GM12878 (cell line): ENCODE data around the gene DNAJC22. TPM values are rescaled to one million over a fixed set of nuclear protein-coding genes. Genes with fewer than 3 reads are reported as not detected.
A peak's percentile ranks its signal among the peaks of the same experiment; 100 is the strongest.

Source experiments
- ATAC-seq: fragments of 200-7000 bp; cut with Tn5 transposase; 3 replicates; pipeline ENCODE4 v1.9.1; 2020; ENCODE audit warnings: mild to moderate bottlenecking, moderate library complexity
- BruUV-seq: library from RNA; stranded (reverse); fragments of 400-500 nt; replicated peaks from 2 replicates; lab custom pipeline; 2021; lab: Mats Ljungman, UMichigan
- CTCF ChIA-PET: fragments of 300-600 bp; sonication (Branson Sonifier 250); formaldehyde crosslinking; extraction: SDS; loops from one replicate; lab custom pipeline; 2021; ENCODE audit warnings: inconsistent platforms; lab: Yijun Ruan, JAX
- POLR2A ChIA-PET: fragments of 350-600 bp; formaldehyde crosslinking; extraction: SDS; loops from one replicate; lab custom pipeline; 2021; ENCODE audit warnings: inconsistent platforms; lab: Charles Lee
- RAD21 ChIA-PET: fragments of 300-600 bp; sonication (Branson Sonifier 250); formaldehyde crosslinking; loops from one replicate; lab custom pipeline; 2023; ENCODE audit warnings: antibody characterized with exemption; ENCODE audit not compliant: unreplicated experiment; lab: Charles Lee
- SMC1A ChIA-PET: fragments of 300-600 bp; sonication (Branson Sonifier 250); formaldehyde crosslinking; loops from one replicate; lab custom pipeline; 2023; ENCODE audit not compliant: unreplicated experiment, uncharacterized antibody; lab: Charles Lee
- DNase-seq: peaks from one replicate; pipeline ENCODE4 v3.0.0-alpha.2; 2011; ENCODE audit warnings: low read depth, low spot score
- FAIRE-seq: peaks from 3 replicates; lab custom pipeline; 2011; peaks lifted over from hg19 to GRCh38; lab: Jason Lieb, UNC
- H2AFZ ChIP-seq: 2 replicates; pipeline ENCODE4 v1.6.0; 2011; ENCODE audit warnings: low read depth, low read length, control low read depth; ENCODE audit not compliant: control insufficient read depth
- H3K27ac ChIP-seq: 2 replicates; pipeline ENCODE4 v1.5.1; 2011; ENCODE audit warnings: control low read depth; ENCODE audit not compliant: control insufficient read depth, insufficient read depth
- H3K27me3 ChIP-seq, 2 experiments: replicated peaks in 1 of 2; 2 replicates each; pipeline versions ENCODE4 v1.6.0 to v1.6.1; 2011; ENCODE audit warnings: low read length in 1 of 2; ENCODE audit not compliant: control insufficient read depth in 2 of 2, insufficient read depth in 2 of 2
- H3K36me3 ChIP-seq, 2 experiments: 2 replicates each; pipeline ENCODE4 v1.5.1; 2011; ENCODE audit warnings: low read length in 1 of 2; ENCODE audit not compliant: control insufficient read depth in 2 of 2, insufficient read depth in 2 of 2
- H3K4me1 ChIP-seq: 2 replicates; pipeline ENCODE4 v1.6.1; 2011; ENCODE audit warnings: mild to moderate bottlenecking, low read length, moderate library complexity, mixed read lengths; ENCODE audit not compliant: control insufficient read depth, insufficient read depth
- H3K4me2 ChIP-seq: 2 replicates; pipeline ENCODE4 v1.6.0; 2011; ENCODE audit warnings: control low read depth; ENCODE audit not compliant: control insufficient read depth, insufficient read depth
- H3K4me3 ChIP-seq: fragments of 200-600 bp; sonication (generic); 2 replicates; pipeline ENCODE4 v1.5.1; 2016
- H3K79me2 ChIP-seq: 2 replicates; pipeline ENCODE4 v1.6.0; 2011; ENCODE audit warnings: low read length; ENCODE audit not compliant: control insufficient read depth, insufficient read depth
- H3K9ac ChIP-seq: 2 replicates; pipeline ENCODE4 v1.8.0; 2011; ENCODE audit warnings: low read length, control low read depth, mixed read lengths; ENCODE audit not compliant: control insufficient read depth, insufficient read depth
- H3K9me3 ChIP-seq: replicated peaks from 3 replicates; pipeline ENCODE4 v1.5.1; 2011; ENCODE audit warnings: mild to moderate bottlenecking, low read length; ENCODE audit not compliant: control insufficient read depth, insufficient read depth
- H4K20me1 ChIP-seq: 2 replicates; pipeline ENCODE4 v1.6.0; 2011; ENCODE audit not compliant: control insufficient read depth, insufficient read depth
- BACH1 ChIP-seq: fragments of 450-650 bp; IDR thresholded peaks from 2 replicates; pipeline ENCODE4 v1.6.1; 2017; ENCODE audit warnings: mild to moderate bottlenecking, borderline replicate concordance
- BHLHE40 ChIP-seq, 2 experiments: fragments of 450-650 bp in 1 of 2; IDR thresholded peaks; 2 replicates each; pipeline ENCODE4 v1.6.1; 2011 to 2017; ENCODE audit warnings: low read depth in 2 of 2, borderline replicate concordance in 1 of 2, improper control_type of control experiment in 1 of 2, low read length in 1 of 2, mild to moderate bottlenecking in 1 of 2
- CHD2 ChIP-seq: IDR thresholded peaks from 2 replicates; pipeline ENCODE4 v1.6.1; 2011; ENCODE audit warnings: low read depth, low read length, improper control_type of control experiment, borderline replicate concordance
- FOXM1 ChIP-seq: IDR thresholded peaks from 2 replicates; pipeline ENCODE4 v1.6.1; 2012; ENCODE audit warnings: low read depth, mild to moderate bottlenecking, inconsistent platforms, low read length, moderate library complexity
- HDAC2 ChIP-seq: fragments of 200-600 bp; sonication (generic); IDR thresholded peaks from 2 replicates; pipeline ENCODE4 v1.6.1; 2017
- NBN ChIP-seq: fragments of 450-650 bp; IDR thresholded peaks from 2 replicates; pipeline ENCODE4 v1.6.1; 2016
- SRF ChIP-seq, 2 experiments: IDR thresholded peaks; 2 replicates each; pipeline ENCODE4 v1.6.1; 2011; ENCODE audit warnings: low read depth in 2 of 2, low read length in 2 of 2, mild to moderate bottlenecking in 1 of 2, moderate library complexity in 1 of 2
- ZBED1 ChIP-seq: IDR thresholded peaks from 2 replicates; pipeline ENCODE4 v1.6.1; 2016; ENCODE audit warnings: borderline replicate concordance
- WGBS: methylation state at CpG from one replicate; pipeline ENCODE4 v1.1.6; 2016; ENCODE audit warnings: low lambda C conversion rate; ENCODE audit not compliant: insufficient replicate concordance, insufficient coverage; ENCODE audit errors: missing lambda C conversion rate; 5-methylcytosine and 5-hydroxymethylcytosine counted together
- in situ Hi-C: fragments of 300-500 bp; cut with MboI; formaldehyde crosslinking; loops from 9 replicates; pipeline ENCODE4 v1.14.3; 2018; ENCODE audit warnings: mixed read lengths
- intact Hi-C: fragments of 100-400 bp; cut with micrococcal nuclease; formaldehyde crosslinking; loops from one replicate; pipeline ENCODE4 v1.14.2; 2022; ENCODE audit not compliant: unreplicated experiment
- polyA plus RNA-seq, 11 experiments: library from polyadenylated mRNA; depleted of rRNA in 4 of 11; unstranded in 6 of 11; stranded (reverse) in 5 of 11; fragments of >200 nt; fragmentation: Nextera tagmentation in 4 of 11; fragmentation: Illumina TruSeq in 1 of 11; extraction: Ambion mirVana in 4 of 11; extraction: Trizol in 1 of 11; gene quantifications; 1 replicate in 1 of 11; 2 replicates in 10 of 11; pipeline versions ENCODE4 v1.2.1 to v1.2.3, GENCODE V29; 2011 to 2016; ENCODE audit warnings: inconsistent platforms in 2 of 11, missing spikeins in 2 of 11, low read depth in 1 of 11
- total RNA-seq, 4 experiments: library from RNA; depleted of rRNA in 3 of 4; stranded (reverse); fragments of >200 nt in 3 of 4; fragmentation: Illumina TruSeq in 1 of 4; extraction: Trizol in 1 of 4; gene quantifications; 2 replicates each; pipeline versions ENCODE4 v1.2.1 to v1.2.3, GENCODE V29; 2013 to 2021
- TF ChIP-seq, protein P1 (sequence below): IDR thresholded peaks from 2 replicates; pipeline ENCODE4 v1.6.1; 2012; ENCODE audit warnings: low read depth, low read length, improper control_type of control experiment
- TF ChIP-seq, protein P2 (sequence below): fragments of 450-650 bp; formaldehyde crosslinking; IDR thresholded peaks from 2 replicates; pipeline ENCODE4 v1.4.0; 2022; ENCODE audit warnings: mild to moderate bottlenecking, moderate library complexity
- TF ChIP-seq, protein P3 (sequence below): IDR thresholded peaks from 2 replicates; pipeline ENCODE4 v1.6.1; 2011; ENCODE audit warnings: low read depth, mild to moderate bottlenecking, low read length, moderate library complexity, borderline replicate concordance; ENCODE audit errors: extremely low read depth
- TF ChIP-seq, protein P4 (sequence below): fragments of 450-650 bp; formaldehyde crosslinking; IDR thresholded peaks from 2 replicates; pipeline ENCODE4 v1.4.0; 2020; ENCODE audit warnings: mild to moderate bottlenecking, moderate library complexity

DNAJC22 gene
- total and polyA plus RNA-seq, 10 of the 15 experiments (the other 5 are each of a cell fraction or from before 2014, with no cell fraction given), result 0.06 to 0.61 (median 0.13) TPM; not detected in 3

DNA sequence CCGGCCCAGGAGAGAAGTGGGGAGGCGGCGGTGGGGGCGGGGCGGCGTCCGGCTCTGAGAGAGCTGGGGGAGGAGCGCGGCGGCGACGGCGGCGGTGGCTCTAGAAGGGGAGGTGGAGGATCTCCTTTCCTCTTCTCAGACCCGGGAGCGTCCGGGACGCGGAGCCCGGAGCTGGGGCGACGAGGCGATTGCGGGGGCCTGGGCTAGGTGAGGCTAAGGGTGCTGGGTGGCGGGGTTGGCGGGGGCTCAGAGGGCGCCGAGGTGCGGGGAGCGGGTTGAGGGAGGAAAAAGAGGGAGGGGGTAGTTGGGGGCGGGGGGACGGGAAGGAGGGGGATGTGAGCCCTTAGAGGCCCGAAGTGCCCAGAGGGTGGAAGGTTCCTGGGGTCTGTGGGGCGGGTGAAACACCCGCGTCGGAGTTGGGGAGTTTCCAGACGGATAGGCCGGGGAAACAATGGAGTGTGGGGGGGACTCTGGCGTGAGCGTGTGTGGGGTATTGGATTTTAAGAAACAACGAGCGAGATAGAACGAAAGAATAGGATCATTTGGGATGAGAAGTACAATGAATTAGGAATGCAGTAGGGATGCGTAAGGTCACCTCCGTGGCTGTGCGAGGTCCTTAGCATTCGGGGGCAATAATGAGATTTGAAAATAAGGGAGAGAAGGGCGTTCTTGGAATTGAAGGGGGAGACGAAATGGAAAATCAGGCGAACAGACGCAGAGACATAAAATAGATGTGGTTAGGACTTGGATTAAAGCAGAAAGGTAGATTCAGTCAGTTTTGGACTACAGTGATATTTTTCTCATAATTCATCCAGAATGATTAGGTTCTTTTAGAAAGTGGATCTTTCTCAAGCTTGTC, 20.9 kb downstream of the DNAJC22 start, which contains the start of gene SPATS2:
TSS of gene SPATS2 (plus strand) at position 82 of the 859 bp plus-strand sequence. CDS start 93,551 bp downstream, outside the sequence.
- ATAC-seq, result peak; percentile 12
- H4K20me1 ChIP-seq, result no peaks in the 10 kb centered on the region
- no peaks in the 10 kb centered on the region for H3K27me3 ChIP-seq
- peak within 1 kb of the TSS; percentile 97 for H3K27ac ChIP-seq
- CTCF ChIA-PET, result interaction anchor here (0.6 to 18.7 kb wide), 19 partner anchors 8 to 382 kb away, joined by 3 to 712 read pairs (median 3); partner anchors contain the start of gene DNAJC22
- H3K4me3 ChIP-seq, result peak within 1 kb of the TSS; percentile 89
- peak within 1 kb of the TSS; percentile 97 for H3K4me2 ChIP-seq
- H2AFZ ChIP-seq, result peak within 1 kb of the TSS; percentile 96
- SMC1A ChIA-PET, result interaction anchor here (1.0 to 25.7 kb wide), 7 partner anchors 8 to 146 kb away, joined by 3 to 740 read pairs (median 6); no protein-coding TSS in a partner anchor
- H3K9me3 ChIP-seq, result no peaks in the 10 kb centered on the region
- DNase-seq, result no peak
- peak; percentile 31 for FAIRE-seq
- peak within 1 kb of the TSS; percentile 97 for H3K9ac ChIP-seq
- RAD21 ChIA-PET, result interaction anchor here (0.7 to 5.5 kb wide), 29 partner anchors 8 to 337 kb away, joined by 3 to 33 read pairs (median 4); partner anchors contain the start of genes TROAP and TUBA1B
- in situ Hi-C loops, result no loop called here
- TSS peak; percentile 69 for BruUV-seq
- intact Hi-C loops, result loop anchor here (2.0 to 5.0 kb wide), 3 partner anchors 61 to 340 kb away; partner anchors contain the start of gene FMNL3
- H3K36me3 ChIP-seq, result peaks cover 0 to 5% of the 10 kb centered on the region in 2 experiments; a peak in 1 of 4 replicates
- H3K79me2 ChIP-seq, result peaks cover 67% of the 10 kb centered on the region
- 1% methylated on average over 33 of the region's 52 CpGs for WGBS
- H3K4me1 ChIP-seq, result peaks cover 16% of the 10 kb centered on the region
- POLR2A ChIA-PET, result interaction anchor here (0.6 to 3.3 kb wide), 23 partner anchors 9 to 1262 kb away, joined by 3 to 30 read pairs (median 4); partner anchors contain the start of genes DNAJC22, PRPF40B, TMBIM6 and TROAP
- TF ChIP-seq, protein P1, sequence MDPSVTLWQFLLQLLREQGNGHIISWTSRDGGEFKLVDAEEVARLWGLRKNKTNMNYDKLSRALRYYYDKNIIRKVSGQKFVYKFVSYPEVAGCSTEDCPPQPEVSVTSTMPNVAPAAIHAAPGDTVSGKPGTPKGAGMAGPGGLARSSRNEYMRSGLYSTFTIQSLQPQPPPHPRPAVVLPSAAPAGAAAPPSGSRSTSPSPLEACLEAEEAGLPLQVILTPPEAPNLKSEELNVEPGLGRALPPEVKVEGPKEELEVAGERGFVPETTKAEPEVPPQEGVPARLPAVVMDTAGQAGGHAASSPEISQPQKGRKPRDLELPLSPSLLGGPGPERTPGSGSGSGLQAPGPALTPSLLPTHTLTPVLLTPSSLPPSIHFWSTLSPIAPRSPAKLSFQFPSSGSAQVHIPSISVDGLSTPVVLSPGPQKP, result no peak
- TF ChIP-seq, protein P2, sequence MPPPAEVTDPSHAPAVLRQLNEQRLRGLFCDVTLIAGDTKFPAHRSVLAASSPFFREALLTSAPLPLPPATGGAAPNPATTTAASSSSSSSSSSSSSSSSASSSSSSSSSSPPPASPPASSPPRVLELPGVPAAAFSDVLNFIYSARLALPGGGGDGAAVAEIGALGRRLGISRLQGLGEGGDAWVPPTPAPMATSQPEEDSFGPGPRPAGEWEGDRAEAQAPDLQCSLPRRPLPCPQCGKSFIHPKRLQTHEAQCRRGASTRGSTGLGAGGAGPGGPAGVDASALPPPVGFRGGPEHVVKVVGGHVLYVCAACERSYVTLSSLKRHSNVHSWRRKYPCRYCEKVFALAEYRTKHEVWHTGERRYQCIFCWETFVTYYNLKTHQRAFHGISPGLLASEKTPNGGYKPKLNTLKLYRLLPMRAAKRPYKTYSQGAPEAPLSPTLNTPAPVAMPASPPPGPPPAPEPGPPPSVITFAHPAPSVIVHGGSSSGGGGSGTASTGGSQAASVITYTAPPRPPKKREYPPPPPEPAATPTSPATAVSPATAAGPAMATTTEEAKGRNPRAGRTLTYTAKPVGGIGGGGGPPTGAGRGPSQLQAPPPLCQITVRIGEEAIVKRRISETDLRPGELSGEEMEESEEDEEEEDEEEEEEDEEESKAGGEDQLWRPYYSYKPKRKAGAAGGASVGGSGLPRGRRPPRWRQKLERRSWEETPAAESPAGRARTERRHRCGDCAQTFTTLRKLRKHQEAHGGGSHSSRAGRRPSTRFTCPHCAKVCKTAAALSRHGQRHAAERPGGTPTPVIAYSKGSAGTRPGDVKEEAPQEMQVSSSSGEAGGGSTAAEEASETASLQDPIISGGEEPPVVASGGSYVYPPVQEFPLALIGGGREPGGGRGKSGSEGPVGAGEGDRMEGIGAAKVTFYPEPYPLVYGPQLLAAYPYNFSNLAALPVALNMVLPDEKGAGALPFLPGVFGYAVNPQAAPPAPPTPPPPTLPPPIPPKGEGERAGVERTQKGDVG (CRISPR knock-in tag), result no peak
- peak; percentile 69; the same call in 1 of the 2 replicates for TF ChIP-seq CHD2
- TF ChIP-seq HDAC2, result no peak
- peak; percentile 62; the same call in 1 of the 2 replicates for TF ChIP-seq NBN
- no peak for TF ChIP-seq ZBED1
- TF ChIP-seq, protein P3, sequence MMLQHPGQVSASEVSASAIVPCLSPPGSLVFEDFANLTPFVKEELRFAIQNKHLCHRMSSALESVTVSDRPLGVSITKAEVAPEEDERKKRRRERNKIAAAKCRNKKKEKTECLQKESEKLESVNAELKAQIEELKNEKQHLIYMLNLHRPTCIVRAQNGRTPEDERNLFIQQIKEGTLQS, result no peak
- 0 out of 4 replicates have a peak, but pooled peaks of 1 of the 2 experiments have one; percentile 1 for TF ChIP-seq BHLHE40 (IDR thresholded peaks at IDR 0.05; ENCODE audit: borderline replicate concordance in 1 of 2, low read depth in 2 of 2, low read length in 1 of 2)
- TF ChIP-seq, protein P4, sequence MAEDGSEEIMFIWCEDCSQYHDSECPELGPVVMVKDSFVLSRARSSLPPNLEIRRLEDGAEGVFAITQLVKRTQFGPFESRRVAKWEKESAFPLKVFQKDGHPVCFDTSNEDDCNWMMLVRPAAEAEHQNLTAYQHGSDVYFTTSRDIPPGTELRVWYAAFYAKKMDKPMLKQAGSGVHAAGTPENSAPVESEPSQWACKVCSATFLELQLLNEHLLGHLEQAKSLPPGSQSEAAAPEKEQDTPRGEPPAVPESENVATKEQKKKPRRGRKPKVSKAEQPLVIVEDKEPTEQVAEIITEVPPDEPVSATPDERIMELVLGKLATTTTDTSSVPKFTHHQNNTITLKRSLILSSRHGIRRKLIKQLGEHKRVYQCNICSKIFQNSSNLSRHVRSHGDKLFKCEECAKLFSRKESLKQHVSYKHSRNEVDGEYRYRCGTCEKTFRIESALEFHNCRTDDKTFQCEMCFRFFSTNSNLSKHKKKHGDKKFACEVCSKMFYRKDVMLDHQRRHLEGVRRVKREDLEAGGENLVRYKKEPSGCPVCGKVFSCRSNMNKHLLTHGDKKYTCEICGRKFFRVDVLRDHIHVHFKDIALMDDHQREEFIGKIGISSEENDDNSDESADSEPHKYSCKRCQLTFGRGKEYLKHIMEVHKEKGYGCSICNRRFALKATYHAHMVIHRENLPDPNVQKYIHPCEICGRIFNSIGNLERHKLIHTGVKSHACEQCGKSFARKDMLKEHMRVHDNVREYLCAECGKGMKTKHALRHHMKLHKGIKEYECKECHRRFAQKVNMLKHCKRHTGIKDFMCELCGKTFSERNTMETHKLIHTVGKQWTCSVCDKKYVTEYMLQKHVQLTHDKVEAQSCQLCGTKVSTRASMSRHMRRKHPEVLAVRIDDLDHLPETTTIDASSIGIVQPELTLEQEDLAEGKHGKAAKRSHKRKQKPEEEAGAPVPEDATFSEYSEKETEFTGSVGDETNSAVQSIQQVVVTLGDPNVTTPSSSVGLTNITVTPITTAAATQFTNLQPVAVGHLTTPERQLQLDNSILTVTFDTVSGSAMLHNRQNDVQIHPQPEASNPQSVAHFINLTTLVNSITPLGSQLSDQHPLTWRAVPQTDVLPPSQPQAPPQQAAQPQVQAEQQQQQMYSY (CRISPR knock-in tag), result no peak
- TF ChIP-seq FOXM1, result no peak
- 0 out of 4 replicates have a peak, but pooled peaks of 1 of the 2 experiments have one; percentile 19 for TF ChIP-seq SRF (IDR thresholded peaks at IDR 0.05; ENCODE audit: low read depth in 2 of 2, low read length in 2 of 2)
- TF ChIP-seq BACH1, result no peak
